Measurements from ENCODE around the gene RAD51B. TPM values are rescaled to one million over a fixed set of nuclear protein-coding genes. Genes with fewer than 3 reads are reported as not detected.

The RAD51B gene
- total and polyA plus RNA-seq, 2 donors (not counting 1 experiment from before 2014, with no cell fraction given) = 4.6 to 16.3 TPM

DNA sequence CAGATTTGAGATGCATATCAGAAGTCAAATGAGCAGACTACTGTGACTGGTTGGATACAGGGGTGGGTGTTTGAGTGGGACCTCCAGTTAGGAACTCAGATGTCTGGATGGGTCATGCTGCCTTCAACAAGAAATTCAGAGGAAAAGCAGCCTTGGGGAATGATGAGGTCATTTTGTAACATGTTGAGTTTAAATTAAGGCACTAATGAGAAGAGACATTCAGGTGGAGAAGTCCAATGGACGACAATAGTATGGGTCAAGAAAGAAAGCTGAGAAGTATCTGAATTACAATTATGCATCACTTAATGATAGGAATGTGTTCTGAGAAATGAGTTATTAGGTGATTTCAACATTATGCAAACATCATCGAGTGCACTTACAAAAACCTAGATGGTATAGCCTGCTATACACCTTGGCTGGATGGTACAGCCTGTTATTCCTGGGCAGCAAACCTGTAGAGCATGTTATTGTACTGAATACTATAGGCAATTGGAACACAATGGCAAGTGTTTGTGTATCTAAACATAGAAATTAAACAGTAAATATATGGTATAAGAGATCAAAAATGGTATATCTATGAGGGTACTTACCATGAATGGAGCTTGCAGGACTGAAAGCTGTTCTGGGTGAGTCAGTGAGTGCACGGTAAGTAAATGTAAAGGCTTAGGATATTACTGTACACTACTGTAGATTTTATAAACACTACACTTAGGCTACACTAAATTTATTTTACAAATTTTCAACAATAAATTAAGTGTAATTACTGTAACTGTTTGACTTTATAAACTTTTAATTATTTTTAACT, 414.7 kb downstream of the RAD51B start:
- Histone ChIP-seq H3K27me3 (ENCODE audit: control insufficient read depth, insufficient read depth, low read length) (no peaks in the 10 kb centered on the region), H3K9ac (ENCODE audit: insufficient read depth, low read length) (no peak overlapping the region), H3K4me1 (ENCODE audit: control insufficient read depth, extremely low read depth, insufficient read depth, low read length) (peaks cover 15% of the 10 kb centered on the region), H3K36me3 (ENCODE audit: control insufficient read depth, insufficient read depth, low read length) (no peaks in the 10 kb centered on the region), H3K27ac (ENCODE audit: insufficient read depth, low read length) (no peak overlapping the region), H4K20me1 (ENCODE audit: control insufficient read depth, extremely low read depth, insufficient read depth, low read length) (no peaks in the 10 kb centered on the region), H3K4me3 (replicated peaks in 1 of 4; ENCODE audit: control extremely low read depth in 1 of 4, insufficient read depth in 1 of 4, low read depth in 3 of 4, low read length in 4 of 4) (no peak overlapping the region), H3K9me3 (ENCODE audit: control insufficient read depth, insufficient read depth, low read depth, low read length) (no peaks in the 10 kb centered on the region), H3K79me2 (ENCODE audit: control insufficient read depth, insufficient read depth, low read length) (no peaks in the 10 kb centered on the region), H2AFZ (ENCODE audit: low read length) (no peak overlapping the region), H3K4me2 (ENCODE audit: extremely low read depth, insufficient read depth, low read length) (no peak overlapping the region)
- TF ChIP-seq EZH2 (IDR thresholded peaks at IDR 0.05; ENCODE audit: low read length, missing control alignments) = no peak
- TF ChIP-seq, protein P1, sequence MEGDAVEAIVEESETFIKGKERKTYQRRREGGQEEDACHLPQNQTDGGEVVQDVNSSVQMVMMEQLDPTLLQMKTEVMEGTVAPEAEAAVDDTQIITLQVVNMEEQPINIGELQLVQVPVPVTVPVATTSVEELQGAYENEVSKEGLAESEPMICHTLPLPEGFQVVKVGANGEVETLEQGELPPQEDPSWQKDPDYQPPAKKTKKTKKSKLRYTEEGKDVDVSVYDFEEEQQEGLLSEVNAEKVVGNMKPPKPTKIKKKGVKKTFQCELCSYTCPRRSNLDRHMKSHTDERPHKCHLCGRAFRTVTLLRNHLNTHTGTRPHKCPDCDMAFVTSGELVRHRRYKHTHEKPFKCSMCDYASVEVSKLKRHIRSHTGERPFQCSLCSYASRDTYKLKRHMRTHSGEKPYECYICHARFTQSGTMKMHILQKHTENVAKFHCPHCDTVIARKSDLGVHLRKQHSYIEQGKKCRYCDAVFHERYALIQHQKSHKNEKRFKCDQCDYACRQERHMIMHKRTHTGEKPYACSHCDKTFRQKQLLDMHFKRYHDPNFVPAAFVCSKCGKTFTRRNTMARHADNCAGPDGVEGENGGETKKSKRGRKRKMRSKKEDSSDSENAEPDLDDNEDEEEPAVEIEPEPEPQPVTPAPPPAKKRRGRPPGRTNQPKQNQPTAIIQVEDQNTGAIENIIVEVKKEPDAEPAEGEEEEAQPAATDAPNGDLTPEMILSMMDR (conservative IDR thresholded peaks at IDR 0.05 in 1 of 2, IDR thresholded peaks at IDR 0.05 in 1 of 2; ENCODE audit: low read depth in 1 of 2, low read length in 2 of 2) = no peak
- no peak for DNase-seq (ENCODE audit: low read depth in 2 of 2)

DNA sequence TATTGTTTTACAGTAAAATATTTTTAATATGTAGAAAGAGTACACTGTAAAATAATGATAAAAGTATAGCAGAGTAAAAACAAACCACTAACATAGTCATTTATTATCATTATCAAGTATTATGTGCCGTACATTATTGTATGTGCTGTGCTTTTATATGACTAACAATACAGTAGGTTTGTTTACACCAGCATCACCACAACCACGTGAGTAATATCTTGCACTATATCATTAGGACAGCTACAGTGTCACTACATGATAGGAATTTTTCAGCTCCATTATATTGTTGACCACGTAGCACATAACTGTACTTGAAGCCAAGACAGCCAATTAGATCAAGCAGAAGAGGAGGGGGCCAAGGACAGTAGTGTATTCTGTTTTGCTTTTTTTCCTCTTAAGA, 415.4 kb downstream of the RAD51B start:
- H3K27ac ChIP-seq (ENCODE audit: insufficient read depth, low read length) = no peak overlapping the region
- no peaks in the 10 kb centered on the region for H3K36me3 ChIP-seq (ENCODE audit: control insufficient read depth, insufficient read depth, low read length)
- H3K9ac ChIP-seq (ENCODE audit: insufficient read depth, low read length) = no peak overlapping the region
- no peak overlapping the region for H2AFZ ChIP-seq (ENCODE audit: low read length)
- peaks cover 15% of the 10 kb centered on the region for H3K4me1 ChIP-seq (ENCODE audit: control insufficient read depth, extremely low read depth, insufficient read depth, low read length)
- no peaks in the 10 kb centered on the region for H4K20me1 ChIP-seq (ENCODE audit: control insufficient read depth, extremely low read depth, insufficient read depth, low read length)
- H3K9me3 ChIP-seq (ENCODE audit: control insufficient read depth, insufficient read depth, low read depth, low read length) = no peaks in the 10 kb centered on the region
- H3K4me2 ChIP-seq (ENCODE audit: extremely low read depth, insufficient read depth, low read length) = no peak overlapping the region
- no peak for TF ChIP-seq EZH2 (IDR thresholded peaks at IDR 0.05; ENCODE audit: low read length, missing control alignments)
- TF ChIP-seq, protein P1 (conservative IDR thresholded peaks at IDR 0.05 in 1 of 2, IDR thresholded peaks at IDR 0.05 in 1 of 2; ENCODE audit: low read depth in 1 of 2, low read length in 2 of 2) = no peak
- H3K79me2 ChIP-seq (ENCODE audit: control insufficient read depth, insufficient read depth, low read length) = no peaks in the 10 kb centered on the region
- H3K27me3 ChIP-seq (ENCODE audit: control insufficient read depth, insufficient read depth, low read length) = no peaks in the 10 kb centered on the region
- no peak overlapping the region for H3K4me3 ChIP-seq (replicated peaks in 1 of 4; ENCODE audit: control extremely low read depth in 1 of 4, insufficient read depth in 1 of 4, low read depth in 3 of 4, low read length in 4 of 4)
- peak; percentile 38 to 71 for DNase-seq (ENCODE audit: low read depth in 2 of 2)

DNA sequence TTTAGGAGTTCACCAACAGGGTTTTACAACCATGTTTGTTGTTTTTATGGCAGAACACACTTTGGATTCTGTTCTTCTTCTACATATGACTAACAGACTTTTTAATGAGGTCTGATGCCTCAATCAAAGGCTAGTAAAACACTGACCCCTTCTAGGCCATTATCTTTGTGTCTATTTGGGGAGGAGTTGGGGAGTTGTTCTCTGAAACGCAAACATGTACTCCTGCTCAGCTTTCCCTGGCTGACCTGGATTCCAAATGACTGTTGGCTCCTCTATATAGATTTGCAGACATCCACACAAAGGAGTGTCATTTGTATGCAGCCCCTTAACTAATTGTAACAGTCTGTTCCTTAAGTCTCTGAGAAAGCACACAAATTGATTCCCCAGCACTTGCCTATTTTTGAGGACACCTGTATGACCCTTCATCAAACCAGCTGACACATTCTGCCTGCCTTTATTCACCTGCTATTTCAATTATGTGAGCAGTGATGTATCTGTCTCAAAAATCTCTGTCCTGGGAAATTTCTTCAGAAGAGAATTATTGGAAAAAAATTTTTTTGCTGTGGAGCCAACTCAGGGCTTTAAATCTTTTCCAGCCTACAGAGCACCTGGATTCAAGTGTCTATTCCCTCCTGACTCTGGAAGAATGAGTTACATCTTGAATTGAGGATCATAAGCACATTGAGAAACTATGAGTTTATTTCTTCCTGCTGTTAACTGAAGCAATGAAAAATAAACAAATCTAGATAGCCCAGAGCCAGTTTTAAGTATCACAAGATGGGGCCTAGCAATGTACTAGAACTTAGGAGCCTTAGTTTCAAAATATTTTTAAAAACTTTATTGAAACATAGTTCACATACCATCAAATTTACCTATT, 417.2 kb downstream of the RAD51B start:
- TF ChIP-seq, protein P1 (conservative IDR thresholded peaks at IDR 0.05 in 1 of 2, IDR thresholded peaks at IDR 0.05 in 1 of 2; ENCODE audit: low read depth in 1 of 2, low read length in 2 of 2) = no peak
- no peak for TF ChIP-seq EZH2 (IDR thresholded peaks at IDR 0.05; ENCODE audit: low read length, missing control alignments)

More for the DNA sequence above, 417.2 kb downstream of the RAD51B start:
- H3K4me1 ChIP-seq (ENCODE audit: control insufficient read depth, extremely low read depth, insufficient read depth, low read length) = peaks cover 5% of the 10 kb centered on the region
- H2AFZ ChIP-seq (ENCODE audit: low read length) = no peak overlapping the region
- no peaks in the 10 kb centered on the region for H3K79me2 ChIP-seq (ENCODE audit: control insufficient read depth, insufficient read depth, low read length)
- H3K27me3 ChIP-seq (ENCODE audit: control insufficient read depth, insufficient read depth, low read length) = no peaks in the 10 kb centered on the region
- H3K9ac ChIP-seq (ENCODE audit: insufficient read depth, low read length) = no peak overlapping the region
- H3K4me2 ChIP-seq (ENCODE audit: extremely low read depth, insufficient read depth, low read length) = no peak overlapping the region
- H3K27ac ChIP-seq (ENCODE audit: insufficient read depth, low read length) = no peak overlapping the region
- H3K4me3 ChIP-seq (replicated peaks in 1 of 4; ENCODE audit: control extremely low read depth in 1 of 4, insufficient read depth in 1 of 4, low read depth in 3 of 4, low read length in 4 of 4) = no peak overlapping the region
- peak in 1 of 2 donors; percentile 42 for DNase-seq (ENCODE audit: low read depth in 2 of 2)
- no peaks in the 10 kb centered on the region for H4K20me1 ChIP-seq (ENCODE audit: control insufficient read depth, extremely low read depth, insufficient read depth, low read length)
- H3K36me3 ChIP-seq (ENCODE audit: control insufficient read depth, insufficient read depth, low read length) = no peaks in the 10 kb centered on the region
- no peaks in the 10 kb centered on the region for H3K9me3 ChIP-seq (ENCODE audit: control insufficient read depth, insufficient read depth, low read depth, low read length)
